CD4-positive, alpha-beta T cell treated with Interleukin-15 for 4 hours (primary cell): ENCODE data around the gene DNAJC13.
"Not testable (repeated sequence)": the region's sequence is repeated elsewhere in the genome, so short reads cannot be mapped to it uniquely, and the experiment has no call there.

Source experiments
- DNase-seq: peaks from one replicate; pipeline ENCODE4 v3.0.0-alpha.2; 2020; ENCODE audit warnings: low spot score

The DNAJC13 gene

GRCh38 chr3:132416807-132417694, at the start of gene DNAJC13:
Gene DNAJC13 (plus strand): TSS chr3:132417502. CDS start chr3:132434551, 17,049 bp downstream.
- peak; percentile 91 for DNase-seq

DNA sequence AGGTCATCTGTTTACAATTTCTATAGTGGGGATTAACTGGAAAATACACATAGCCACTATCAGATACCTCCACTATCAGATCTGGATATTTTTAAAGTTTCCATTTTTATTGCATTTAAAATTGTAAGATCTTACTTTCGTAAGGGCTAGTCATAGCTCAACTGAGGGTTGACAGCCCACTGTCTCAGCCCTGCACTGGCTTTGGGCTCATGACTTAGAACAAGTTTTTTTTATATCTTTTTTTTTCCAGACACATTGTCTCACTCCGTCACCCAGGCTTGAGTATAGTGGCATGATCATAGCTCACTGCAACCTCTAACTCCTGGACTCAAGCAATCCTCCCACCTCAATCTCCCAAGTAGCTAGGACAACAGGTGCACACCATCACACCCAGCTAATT, 48.8 kb upstream of the DNAJC13 start:
- DNase-seq, result no peak

GRCh38 chr3:132368962-132369361, 48.3 kb upstream of the DNAJC13 start:
- DNase-seq, result no peak

DNA sequence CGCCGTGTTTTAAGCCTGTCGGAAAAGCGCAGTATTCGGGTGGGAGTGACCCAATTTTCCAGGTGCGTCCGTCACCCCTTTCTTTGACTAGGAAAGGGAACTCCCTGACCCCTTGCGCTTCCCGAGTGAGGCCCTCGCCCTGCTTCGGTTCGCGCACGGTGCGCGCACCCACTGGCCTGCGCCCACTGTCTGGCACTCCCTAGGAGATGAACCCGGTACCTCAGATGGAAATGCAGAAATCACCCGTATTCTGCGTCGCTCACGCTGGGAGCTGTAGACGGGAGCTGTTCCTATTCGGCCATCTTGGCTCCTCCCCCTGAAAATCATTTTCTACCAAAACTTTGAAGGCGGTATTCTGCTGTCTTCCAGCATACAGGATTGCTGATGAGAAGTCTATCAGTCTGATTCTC, 40.4 kb upstream of the DNAJC13 start:
- not testable (repeated sequence) for DNase-seq

DNA sequence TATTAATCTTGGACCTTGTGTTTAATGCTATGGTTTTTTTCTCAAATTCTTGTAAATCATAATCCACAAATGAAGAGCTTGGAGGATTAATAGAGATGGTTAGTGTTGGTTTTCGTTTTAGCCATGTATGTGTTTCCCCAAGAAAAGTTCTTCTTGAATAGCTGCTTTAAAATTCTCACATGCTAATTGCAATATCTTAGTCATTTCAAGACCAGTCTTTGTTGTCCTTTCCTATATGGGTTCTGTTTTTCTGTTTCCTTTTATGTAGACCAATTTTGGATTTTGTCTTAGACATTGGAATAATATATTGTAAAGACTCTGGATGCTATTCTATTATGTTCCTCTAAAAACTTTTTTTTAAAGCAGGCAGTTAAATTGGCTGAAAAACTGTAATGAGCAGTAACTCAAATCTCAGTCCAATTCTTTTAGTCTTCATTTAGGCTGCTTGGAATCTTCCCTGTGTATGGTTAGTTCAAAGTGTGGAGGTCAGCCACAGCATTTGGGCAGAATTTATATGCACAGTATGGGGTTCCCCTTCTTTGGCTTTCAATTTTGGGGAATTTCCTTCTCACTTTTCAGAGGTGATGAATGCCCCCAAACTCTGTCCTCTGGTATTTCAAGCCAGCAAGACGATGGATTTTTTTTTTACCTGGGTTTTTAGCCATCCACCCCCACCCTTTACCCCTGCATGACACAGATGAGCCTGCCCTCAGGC, 39.1 kb upstream of the DNAJC13 start:
- no peak for DNase-seq

GRCh38 chr3:132378846-132379245, 38.5 kb upstream of the DNAJC13 start:
- DNase-seq, result no peak

DNA sequence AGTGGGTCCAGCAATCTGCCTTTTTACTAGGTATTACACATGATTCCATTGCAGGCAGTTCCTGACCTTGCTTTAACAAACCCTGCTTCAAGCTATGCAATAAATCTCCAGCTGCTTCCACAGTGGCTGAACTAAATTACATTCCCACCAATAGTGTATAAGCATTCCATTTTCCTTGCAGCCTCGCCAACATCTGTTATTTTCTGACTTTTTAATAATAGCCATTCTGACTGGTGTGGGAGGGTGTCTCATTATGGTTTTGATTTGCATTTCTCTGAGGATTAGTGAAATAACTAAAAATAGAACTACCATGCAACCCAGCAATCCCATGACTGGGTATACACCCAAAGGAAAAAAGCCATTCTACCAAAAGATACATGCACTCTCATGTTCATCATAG, 36.4 kb upstream of the DNAJC13 start:
- DNase-seq, result no peak

DNA sequence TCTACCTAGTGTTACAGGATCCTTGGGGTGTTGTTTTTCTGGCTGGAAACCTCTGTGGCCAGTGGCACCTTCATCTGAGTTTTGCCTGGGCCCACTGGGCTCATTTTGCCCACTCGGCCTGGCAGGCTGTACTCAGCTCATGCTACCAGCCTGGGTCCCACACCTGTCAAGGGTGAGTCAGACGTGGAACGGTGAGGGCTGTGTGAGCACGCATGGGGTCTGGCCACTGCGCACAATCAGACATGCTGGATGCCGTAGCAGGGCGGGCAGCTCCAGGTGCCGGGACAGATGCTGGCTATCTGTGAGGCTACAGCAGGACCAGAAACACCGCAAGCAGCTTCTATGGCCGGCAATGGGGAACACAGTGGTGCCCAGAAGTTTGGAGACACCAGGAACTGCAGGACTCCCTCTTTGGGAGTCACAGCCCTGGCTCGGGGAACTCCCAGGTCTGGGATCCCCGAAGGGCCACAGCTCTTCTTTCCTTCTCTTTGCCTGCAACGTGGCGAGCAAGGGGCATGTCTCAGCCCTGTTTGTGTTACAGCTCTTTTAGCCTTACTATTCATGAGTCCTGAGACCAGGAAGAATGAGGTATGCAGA, 35.9 kb upstream of the DNAJC13 start:
- no peak for DNase-seq

- DNase-seq, result no peak
Measured at GRCh38 chr3:132382267-132382666, 35.0 kb upstream of the DNAJC13 start.

GRCh38 chr3:132382688-132383194, 34.6 kb upstream of the DNAJC13 start:
- DNase-seq, result no peak

GRCh38 chr3:132386259-132386658, 31.0 kb upstream of the DNAJC13 start:
- no peak for DNase-seq

GRCh38 chr3:132392675-132393074, 24.6 kb upstream of the DNAJC13 start:
- DNase-seq, result not testable (repeated sequence)

DNA sequence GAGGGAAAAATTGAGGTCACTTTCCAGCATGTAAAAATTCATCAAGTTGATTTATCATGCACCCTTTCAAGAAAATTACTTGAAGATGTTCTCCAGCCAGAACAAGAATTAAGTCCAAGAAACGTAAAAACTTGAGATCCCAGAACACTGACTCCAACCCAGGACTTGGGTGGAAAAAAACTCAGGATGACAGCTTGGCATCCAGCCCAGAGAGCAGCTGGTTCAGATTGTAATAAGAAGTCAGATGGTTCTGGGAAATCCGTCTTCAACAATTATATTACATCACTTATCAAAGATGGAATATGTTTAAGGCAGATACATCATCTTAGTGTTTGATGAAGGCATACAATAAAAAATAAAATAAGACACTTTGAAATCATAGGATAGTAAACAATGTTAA, 23.0 kb upstream of the DNAJC13 start:
- no peak for DNase-seq

GRCh38 chr3:132395126-132395525, 22.2 kb upstream of the DNAJC13 start:
- DNase-seq, result no peak

DNA sequence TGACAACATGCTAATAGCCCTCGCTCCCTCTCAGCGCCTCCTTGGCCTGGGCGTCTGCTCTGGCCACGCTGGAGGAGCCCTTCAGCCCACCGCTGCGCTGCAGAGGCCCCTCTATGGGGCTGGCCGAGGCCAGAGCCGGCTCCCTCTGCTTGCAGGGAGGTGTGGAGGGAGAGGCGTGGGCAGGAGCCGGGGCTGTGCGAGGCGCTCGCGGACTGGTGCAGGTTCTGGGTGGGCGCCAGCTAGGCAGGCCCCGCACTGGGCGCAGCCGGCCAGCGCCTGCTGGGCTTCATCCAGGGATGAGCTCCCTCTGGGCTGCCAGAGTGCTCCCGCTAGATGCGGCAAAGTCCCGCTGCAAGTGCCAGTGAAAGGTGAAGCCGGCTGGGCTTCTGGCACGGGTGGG, 21.0 kb upstream of the DNAJC13 start:
- no peak for DNase-seq

- not testable (repeated sequence) for DNase-seq
Measured at GRCh38 chr3:132396776-132397175, 20.5 kb upstream of the DNAJC13 start.

DNA sequence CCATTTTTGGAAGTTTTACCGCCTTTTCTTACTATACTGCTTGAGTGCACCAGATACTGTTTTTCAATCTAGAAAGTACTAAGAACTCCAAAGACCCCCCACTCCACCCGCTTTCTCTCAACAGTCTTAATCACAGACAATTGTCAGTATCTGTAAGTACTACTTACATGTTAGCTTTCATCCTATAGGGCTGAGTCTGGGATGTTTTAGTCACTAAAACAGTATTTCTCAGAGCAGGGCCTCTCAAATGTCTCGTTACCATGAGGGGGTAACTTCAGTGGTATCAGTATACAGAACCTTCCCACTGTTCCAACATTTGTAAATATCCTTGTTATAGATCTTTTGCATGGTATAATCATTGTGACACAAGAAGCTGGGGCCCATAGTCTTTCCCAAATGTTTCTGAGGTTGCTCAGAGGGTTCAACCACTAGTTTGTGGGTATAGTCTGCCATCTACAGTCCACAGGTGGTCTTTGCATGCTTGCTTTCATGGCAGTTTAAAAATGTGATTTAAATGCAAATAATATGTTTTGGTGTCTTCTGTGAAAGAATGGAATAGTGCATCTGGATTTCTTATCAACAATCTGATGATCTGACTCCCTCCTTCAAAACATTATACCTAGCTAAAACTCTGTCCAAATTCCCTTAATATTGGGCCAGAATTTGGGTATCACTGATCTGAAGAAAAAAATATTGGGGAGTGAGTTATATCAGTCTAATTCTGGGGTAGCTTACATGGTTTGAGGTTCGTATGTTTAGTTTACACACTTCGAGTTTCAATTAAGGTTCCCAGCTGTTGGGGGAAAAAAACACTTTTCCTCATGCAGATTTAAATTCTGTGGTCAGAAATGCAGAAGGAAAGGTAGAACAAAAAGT, 18.0 kb upstream of the DNAJC13 start:
- peak; percentile 29 for DNase-seq

- no peak for DNase-seq
Measured at GRCh38 chr3:132401255-132401654, 16.0 kb upstream of the DNAJC13 start.

DNA sequence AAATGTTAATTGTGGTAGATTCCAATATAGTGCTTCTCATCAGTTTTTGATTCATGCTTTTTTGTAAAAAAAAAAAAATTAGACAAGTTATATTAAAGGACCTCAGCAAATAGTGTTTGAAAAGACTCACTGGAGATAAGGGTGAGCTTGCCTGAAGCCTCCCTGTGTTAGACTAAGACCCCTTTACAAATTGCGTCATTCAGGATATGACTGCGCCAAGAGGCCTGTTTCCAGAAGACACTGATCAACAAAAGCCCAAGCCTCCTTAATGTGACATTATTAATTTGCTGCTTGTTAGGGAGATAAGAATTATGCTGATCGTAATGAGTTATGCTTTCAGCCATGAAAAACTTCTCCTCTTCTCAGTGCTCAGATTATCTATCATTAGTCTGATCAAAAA, 13.0 kb upstream of the DNAJC13 start:
- no peak for DNase-seq

- DNase-seq, result no peak
Measured at GRCh38 chr3:132405188-132405587, 12.1 kb upstream of the DNAJC13 start.

- DNase-seq, result no peak
Measured at GRCh38 chr3:132405609-132406299, 11.5 kb upstream of the DNAJC13 start.
